HG03565 (cell line): ENCODE measurements around the gene MYNN.

ENCODE experiments used
- ATAC-seq: cut with Tn5 transposase; IDR thresholded peaks from one replicate; pipeline ENCODE4 v1.9.1; 2021; ENCODE audit warnings: mild to moderate bottlenecking, moderate library complexity; ENCODE audit not compliant: unreplicated experiment

Gene MYNN

GRCh38 chr3:169774186-169774585, 990 bp downstream of the MYNN start:
- ATAC-seq, result no peak

GRCh38 chr3:169777822-169778221, 4.6 kb downstream of the MYNN start:
- ATAC-seq, result no peak

- ATAC-seq, result no peak
Observed at GRCh38 chr3:169780742-169781141, 7.5 kb downstream of the MYNN start.

- no peak for ATAC-seq
Observed at GRCh38 chr3:169781209-169781855, 8.1 kb downstream of the MYNN start.

GRCh38 chr3:169787120-169787519, 13.9 kb downstream of the MYNN start:
- ATAC-seq, result no peak

- no peak for ATAC-seq
Observed at GRCh38 chr3:169787791-169788190, 14.6 kb downstream of the MYNN start.

GRCh38 chr3:169790219-169790618, 17.0 kb downstream of the MYNN start:
- ATAC-seq, result no peak

- no peak for ATAC-seq
Observed at GRCh38 chr3:169790687-169791429, 17.7 kb downstream of the MYNN start.

- no peak for ATAC-seq
Observed at GRCh38 chr3:169792359-169792758, 19.2 kb downstream of the MYNN start.

- no peak for ATAC-seq
Observed at GRCh38 chr3:169804681-169805080, 31.5 kb downstream of the MYNN start.

- ATAC-seq, result no peak
Observed at GRCh38 chr3:169809230-169809795, 36.1 kb downstream of the MYNN start.

GRCh38 chr3:169811631-169812331, 38.6 kb downstream of the MYNN start:
- ATAC-seq, result no peak

- peak; percentile 56 for ATAC-seq
Observed at GRCh38 chr3:169812332-169813235, 39.4 kb downstream of the MYNN start, which contains the start of the genes LRRC34 and LRRIQ4. Gene LRRC34, minus strand, starts transcription at chr3:169812904. Its CDS starts 356 bp downstream, at chr3:169812548. Gene LRRIQ4, plus strand, starts transcription at chr3:169812870. Its CDS starts 9,052 bp downstream, at chr3:169821922.

GRCh38 chr3:169813278-169813677, 40.1 kb downstream of the MYNN start:
- no peak for ATAC-seq

- peak; percentile 90 for ATAC-seq
Observed at GRCh38 chr3:169813757-169814517, 40.7 kb downstream of the MYNN start.

GRCh38 chr3:169815590-169816150, 42.5 kb downstream of the MYNN start:
- no peak for ATAC-seq

GRCh38 chr3:169818316-169818715, 45.1 kb downstream of the MYNN start:
- no peak for ATAC-seq

GRCh38 chr3:169822091-169822490, 48.9 kb downstream of the MYNN start:
- no peak for ATAC-seq

- ATAC-seq, result no peak
Observed at GRCh38 chr3:169822540-169822939, 49.3 kb downstream of the MYNN start.
